Ureter (tissue), 1 donor: Measurements from ENCODE around the gene FBXW8. TPM values are rescaled to one million over a fixed set of nuclear protein-coding genes. Genes with fewer than 3 reads are reported as not detected.
"Not testable (repeated sequence)": the region's sequence is repeated elsewhere in the genome, so short reads cannot be mapped to it uniquely, and the experiment has no call there.

Experiments
- DNase-seq: peaks from one replicate; pipeline ENCODE4 v3.0.0-alpha.2; 2020; ENCODE audit warnings: low spot score
- total RNA-seq: library from RNA; stranded (reverse); gene quantifications from one replicate; pipeline ENCODE4 v1.2.4, GENCODE V29; 2023
- donor health status: DM: yes; HTN: yes; CAD: no.

Gene FBXW8
- total RNA-seq, 1 donor from 2014 or later: 32.0 TPM

DNA sequence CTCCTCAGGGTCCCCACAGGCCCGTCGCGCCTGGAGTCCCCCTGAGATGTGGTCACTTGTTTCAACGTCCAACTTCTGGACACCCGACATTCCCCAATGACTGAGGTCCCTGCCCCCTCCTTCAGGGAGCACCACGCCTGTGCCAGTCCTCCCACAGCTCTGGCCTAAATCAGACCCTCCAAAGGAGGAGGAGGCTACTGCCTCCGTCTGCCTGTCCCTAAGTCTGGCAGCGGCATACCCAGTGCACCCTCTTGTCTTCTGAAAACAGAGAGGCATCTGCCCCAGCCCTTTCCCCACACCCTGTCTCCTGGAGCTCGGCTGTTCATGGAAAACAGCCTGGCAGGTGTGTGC lies 142.3 kb downstream of the FBXW8 start:
- DNase-seq: no peak

DNA sequence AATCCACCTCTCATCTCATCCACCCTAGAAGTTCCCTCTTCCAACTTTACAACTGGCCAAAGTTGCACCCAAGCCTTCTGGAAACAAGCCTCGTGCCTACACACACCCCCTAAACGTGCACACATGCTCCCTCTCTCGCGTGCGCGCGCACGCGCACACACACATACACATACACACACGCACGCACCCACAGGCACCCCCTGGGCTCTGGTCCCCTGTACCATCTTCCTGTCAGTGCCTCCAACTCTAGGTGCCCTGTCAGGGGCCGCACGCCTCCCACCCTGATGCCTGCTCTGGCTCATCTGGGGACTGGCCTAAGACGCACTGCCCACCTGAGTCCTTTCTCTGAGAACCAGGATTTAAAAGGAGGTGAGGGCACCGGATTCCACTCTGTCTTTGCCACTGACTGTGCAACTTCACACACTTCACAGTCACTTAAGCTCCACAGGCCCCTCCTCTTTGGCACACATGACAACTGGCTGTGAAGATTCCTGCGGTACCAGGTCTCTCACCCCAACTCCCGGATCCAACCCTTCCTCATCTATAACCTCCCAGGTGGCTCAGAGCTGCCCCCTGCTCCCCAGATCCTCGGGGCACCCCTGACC lies 142.9 kb downstream of the FBXW8 start:
- DNase-seq: no peak

DNA sequence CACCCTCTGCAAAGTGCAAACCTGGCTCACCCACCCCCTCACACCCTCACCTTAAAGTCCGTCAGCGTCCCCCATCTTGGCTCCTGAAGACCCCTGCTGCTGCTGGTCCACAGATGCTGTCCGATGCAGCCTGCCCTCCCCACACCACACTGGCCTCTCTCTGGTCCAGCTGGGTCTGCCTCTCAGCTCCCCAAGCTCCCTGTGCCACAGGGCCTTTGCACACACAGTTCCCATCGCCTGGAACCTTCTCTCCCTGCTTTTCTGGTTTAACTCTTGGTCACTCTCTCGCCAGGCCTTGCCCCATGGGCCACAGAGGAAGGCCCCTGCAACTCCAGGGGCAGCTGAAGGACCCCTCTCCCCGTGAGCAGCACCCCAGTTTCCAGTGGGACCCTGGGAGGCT lies 143.5 kb downstream of the FBXW8 start:
- DNase-seq: no peak

DNA sequence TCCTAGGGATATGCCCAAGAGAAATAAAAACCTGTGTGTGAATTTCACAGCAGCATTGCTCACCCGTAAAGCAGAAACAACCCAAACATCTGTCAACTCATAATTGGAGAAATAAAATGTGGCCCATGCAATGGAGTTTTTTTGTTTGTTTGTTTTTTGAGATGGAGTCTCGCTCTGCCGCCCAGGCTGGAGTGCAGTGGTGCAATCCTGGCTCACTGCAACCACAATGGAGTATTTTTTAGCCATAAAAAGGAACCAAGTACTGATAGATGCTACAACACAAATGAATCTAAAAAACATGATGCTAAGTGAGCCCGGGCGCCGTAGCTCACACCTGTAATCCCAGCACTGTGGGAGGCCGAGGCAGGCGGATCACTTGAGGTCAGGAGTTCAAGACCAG lies 146.9 kb downstream of the FBXW8 start:
- not testable (repeated sequence) for DNase-seq

DNA sequence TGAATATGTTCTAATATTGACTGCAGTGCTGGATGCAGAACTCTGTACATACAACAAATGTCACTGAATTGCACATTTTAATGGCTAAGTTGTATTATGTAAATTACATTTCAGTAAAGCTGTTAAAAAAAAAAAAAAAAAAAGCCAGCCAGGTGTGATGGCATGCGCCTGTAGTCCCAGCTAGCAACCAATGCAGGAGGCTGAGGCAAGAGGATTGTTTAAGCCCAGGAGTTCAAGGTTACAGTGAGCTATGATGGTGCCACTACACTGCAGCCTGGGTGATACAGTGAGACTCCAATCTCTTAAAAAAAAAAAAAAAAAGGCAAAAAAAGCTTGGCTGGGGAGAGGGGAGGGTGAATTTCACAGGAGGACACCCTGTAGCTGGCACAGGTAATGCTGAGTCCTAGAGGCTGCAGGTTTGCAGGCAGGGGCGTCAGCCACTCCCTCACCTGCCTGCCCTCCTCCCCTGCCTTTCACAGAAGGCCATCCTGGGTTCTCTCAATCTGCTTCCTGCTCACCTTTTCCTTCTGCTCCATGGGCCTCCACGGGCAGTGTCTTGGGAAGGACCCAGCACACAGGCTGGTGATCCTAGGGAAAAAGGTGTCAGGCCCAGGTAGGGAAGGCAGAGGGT lies 147.8 kb downstream of the FBXW8 start:
- no peak for DNase-seq

DNA sequence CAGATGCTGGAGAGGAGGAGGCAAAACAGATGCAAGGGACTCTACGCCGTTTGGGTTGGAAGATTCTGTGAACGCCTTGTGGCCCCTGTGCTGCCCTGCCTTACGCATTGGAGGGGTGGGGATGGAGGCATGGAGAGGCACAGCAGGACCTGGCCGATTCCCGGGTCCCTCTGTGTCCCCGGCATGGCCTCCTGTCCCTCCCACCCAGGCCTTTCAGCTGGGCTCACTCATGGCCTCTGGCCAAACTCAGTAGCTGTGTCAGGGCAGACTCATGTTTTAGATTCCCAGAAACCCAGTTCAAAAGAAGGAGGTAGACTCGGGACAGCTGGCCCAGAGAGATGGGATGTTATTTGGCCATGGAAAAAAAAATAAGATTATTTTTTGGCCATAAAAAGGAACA lies 148.4 kb downstream of the FBXW8 start:
- no peak for DNase-seq

DNA sequence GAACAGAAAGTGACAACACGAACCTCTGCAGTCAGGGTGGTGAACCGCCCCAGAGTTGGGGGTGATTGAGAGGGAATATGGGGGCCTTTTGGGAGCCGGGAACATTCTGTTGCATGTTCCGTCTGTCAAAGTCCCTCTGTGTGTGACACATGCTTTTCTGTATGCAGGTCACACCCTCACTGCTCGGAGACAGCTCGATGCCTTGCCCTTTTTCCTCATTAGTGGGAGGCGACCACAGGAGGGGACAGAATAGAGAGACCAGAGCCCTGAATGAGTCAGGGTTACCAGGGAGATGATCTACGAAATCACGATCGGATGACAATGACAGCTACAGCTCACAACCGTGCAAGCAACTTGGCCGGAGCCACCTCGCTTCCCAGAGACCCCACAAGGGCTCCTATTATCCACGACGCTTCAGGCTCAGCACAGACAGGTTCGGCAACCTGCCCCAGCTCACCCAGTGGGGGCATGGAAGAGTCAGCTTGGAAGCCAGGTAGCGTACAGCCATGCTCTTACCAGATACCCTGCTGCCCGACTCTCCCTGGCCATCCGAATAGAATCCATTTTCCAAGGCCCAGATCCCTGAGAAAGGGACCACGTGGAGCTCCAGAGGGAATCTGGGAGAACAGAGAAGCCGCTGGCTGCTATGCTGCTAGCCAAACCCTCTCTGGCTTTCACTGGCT lies 149.6 kb downstream of the FBXW8 start:
- no peak for DNase-seq

DNA sequence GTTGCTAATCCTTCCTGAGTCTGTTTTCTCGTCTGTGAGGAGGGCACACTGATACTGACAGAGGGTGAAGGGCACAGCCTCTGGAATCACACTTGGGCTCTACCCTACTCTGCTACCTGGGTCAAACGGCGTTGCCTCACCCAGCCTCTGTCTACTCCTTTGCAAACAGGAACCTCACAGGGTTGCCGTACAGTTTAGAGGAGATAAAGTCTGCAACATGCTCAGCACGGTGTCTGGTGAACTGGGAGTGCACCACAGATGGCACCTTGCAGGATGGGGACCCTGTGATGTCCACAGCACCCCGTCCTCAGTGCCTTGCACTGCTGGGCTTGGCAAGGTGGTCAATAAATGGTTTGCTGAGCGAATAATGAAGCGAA lies 150.2 kb downstream of the FBXW8 start:
- DNase-seq: no peak

DNA sequence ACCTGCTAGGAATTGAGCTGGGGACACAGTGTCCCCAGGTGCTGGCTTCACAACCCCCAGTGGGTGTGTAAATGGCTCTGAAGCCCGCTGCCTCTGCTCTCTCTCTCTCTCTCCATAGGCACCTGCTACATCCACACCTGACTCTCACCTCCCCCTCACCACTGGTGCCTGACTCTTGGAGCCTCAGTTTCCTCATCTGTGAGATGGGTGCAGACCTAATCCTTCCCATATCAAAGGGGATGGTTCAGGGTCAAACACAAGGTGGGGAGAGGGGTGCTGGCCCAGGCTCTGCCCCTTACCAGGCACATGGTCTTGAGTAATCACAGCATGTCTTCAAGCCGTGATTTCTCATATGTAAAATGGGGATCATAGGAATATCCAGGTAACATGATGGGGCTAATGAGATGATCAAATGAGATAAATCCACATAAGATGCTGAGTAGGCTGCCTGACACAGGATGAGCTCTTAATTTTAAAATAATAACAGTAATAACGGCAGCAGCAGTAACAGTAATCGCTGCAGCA lies 150.9 kb downstream of the FBXW8 start:
- DNase-seq: no peak

DNA sequence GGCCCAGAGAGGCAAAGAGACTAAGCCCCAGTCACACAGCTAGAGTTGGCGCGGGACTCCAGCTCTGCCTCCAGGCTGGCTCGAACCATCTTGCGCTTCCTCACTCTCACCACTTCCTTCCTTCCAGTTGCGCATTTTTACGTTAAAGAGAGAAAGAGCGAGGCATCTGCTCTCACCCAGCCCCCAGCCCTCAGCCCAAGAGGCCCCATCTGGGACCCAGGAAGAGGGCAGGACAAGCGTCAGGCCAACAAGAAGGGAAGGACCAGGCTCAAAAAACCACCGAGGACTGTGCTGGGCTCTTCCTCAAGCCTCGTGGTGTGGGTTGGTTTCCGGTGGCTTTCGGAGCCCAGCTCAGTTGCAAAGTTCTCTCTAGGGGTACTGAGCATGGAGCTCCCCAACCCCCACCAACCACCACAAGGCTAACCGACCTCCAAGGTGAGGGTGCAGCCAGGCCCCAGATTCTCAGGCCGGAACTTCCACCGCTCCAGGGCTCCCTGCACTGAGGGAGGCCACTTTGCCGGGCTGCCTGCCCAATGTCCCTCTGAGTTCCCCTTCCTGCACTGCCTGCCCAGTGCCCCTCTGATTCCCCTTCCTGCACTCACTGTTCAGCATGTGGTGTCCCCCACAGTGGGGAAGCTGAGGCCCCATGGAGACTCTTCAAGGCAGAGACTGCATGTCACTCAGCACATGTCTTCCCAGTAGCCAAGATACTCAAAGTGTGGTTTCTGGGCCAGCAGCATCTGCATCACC lies 152.6 kb downstream of the FBXW8 start:
- DNase-seq: no peak

DNA sequence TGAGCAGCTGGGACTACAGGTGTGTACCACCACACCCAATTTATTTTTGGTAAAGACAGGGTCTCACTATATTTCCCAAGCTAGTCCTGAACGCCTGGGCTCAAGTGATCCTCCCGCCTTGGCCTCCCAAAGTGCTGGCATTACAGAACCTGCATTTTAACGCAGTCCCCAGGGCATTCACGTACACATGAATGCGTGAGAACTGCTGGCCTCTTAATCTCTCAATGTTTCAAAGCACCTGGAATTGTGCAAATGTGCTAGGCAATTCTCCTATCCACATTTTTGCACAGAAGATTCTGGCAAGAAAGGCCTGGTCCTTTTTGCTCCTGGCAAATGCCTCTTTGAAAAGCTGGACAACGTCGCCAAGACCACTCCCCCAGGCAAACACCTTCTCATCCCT lies 153.3 kb downstream of the FBXW8 start:
- no peak for DNase-seq

DNA sequence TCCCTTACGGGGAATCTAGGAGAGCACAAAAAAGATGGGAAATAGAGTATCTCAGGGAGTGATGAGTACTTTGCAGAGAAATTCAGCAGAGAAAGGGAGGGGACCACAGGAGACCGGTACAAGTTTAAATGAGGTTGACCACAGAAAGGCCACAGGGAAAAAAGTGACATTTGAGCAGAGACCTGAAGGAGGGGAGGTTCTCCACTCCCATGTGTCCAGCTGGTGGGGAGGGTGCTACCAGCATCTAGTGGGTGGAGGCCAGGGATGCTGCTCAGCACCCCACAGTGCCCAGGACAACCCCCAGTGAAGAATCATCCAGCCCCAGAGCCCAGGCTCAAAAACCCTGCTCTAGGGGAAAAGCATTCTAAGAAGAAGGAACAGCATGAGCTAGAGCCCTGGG lies 153.8 kb downstream of the FBXW8 start:
- DNase-seq: no peak

DNA sequence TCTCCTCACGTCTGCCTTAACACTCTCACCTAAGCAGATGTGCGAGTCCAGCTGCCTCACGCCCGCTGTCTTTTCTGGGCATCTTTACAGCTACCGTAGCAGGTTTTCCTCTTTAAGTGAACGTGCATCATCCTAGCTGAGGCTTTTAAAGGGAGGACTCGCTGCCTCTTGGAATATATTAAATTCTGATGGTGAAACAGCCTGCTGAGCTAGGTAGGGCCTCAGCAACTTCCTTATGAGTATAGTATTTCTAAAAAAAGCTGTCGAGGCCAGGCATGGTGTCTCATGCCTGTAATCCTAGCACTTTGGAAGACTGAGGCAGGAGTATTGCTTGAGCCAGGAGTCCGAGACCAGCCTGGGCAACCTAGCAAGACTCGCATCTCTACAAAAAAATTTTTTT lies 156.3 kb downstream of the FBXW8 start:
- DNase-seq: no peak

DNA sequence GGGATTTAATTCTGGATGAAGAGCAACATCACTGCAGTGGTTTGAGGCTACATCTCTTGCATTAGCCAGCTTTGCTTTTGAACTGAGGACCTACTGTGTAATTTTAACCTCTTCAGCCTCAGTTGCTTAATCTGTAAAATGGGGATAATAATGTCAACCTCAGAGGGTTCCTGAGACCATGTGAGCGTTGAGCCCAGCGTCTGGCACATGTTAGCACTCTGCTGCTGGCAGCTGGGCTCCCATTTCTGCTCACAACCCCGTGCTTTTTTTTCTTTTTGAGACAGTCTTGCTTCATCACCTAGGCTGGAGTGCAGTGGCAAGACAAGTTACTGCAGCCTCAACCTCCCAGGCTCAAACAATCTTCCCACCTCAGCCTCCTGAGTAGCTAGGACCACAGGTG lies 156.9 kb downstream of the FBXW8 start:
- DNase-seq: no peak

DNA sequence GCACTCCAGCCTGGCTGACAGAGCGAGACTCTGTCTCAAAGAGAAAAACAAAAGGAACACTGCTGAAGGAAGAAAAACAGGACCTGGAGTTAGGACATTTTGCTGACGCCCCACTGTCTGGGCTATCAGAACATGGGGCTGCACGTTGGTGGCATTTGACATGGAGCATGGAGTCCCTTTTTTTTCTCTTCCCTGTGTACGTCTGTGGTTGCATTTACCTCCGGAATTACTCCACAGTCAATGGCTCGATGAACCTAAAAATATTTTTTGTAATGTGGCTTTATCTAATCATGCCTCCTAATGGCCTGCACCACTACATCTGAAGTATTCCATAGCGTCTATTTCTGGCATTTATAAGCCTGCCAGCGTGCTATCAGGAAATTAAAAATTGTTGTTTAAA lies 157.7 kb downstream of the FBXW8 start:
- DNase-seq: no peak

DNA sequence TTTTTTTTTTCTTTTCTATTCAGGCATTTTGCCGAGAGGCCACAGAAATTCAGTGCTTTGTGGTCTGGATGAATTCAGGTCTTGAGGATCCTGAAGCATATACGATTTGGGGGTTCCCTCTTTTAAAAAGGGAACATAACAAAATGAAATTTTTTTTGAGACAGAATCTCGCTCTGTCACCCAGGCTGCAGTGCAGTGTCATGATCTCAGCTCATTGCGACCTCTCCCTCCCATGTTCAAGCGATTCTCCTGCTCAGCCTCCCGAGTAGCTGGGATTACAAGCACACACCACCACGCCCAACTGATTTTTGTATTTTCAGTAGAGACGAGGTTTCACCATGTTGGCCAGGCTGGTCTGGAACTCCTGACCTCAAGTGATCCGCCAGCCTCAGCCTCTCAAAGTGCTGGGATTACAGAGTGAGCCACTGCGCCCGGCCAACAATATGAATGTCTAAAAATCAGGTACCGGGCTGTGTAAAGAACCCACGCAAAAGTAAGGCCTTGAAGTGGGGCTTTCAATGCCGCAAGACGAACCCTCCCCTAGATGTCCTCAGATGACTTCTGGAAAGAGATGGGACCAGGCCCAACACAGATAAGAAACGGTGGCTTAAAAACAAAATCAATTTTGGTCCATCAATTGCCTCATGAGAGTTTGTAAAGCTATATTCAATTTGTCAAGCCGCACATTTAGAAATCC lies 158.5 kb downstream of the FBXW8 start:
- DNase-seq: no peak

DNA sequence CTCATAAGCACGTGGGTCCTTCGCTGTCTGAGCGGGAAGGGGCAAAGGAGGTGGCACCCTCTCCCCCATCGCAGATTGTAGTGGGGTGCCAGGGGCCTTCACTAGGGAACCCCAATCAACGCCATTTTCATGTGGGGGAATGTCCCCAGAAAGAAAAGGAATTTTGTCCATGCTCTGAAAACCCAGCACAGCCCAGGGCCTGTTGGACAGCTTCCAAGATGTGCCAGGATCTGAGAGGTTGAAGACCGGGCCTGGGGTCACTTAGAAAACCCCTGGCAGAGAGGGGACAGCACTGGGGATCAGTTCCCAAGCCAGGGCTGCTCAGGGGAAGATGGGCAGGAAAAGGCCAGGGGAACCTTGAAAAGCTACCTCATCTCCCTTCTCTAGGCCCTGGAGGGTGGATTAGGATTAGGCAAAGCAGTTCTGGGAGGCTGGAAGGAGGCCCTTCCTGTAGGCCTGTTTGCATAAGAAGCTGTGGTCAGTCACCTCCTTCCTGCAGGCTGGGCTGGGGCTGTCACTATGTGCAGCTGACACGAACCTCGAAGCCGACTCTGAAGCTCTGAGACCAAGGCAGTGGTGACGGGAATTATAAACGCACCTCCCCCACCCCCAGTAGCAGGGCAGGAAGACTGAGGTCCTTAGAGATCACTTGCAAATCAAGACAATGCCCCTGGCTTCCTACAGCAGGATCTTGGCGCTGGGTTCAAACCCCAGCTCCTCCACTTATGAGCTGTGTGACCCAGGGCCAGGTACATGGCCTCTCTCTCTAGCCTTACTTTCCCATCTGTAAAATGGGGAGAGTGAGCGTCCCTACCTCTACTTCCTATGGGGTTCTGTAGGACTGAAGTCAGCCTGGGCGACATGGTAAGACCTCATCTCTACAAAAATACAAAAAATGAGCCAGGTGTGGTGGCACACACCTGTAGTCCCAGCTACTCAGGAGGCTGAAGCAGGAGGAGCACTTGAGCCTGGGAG lies 159.5 kb downstream of the FBXW8 start:
- DNase-seq: no peak

DNA sequence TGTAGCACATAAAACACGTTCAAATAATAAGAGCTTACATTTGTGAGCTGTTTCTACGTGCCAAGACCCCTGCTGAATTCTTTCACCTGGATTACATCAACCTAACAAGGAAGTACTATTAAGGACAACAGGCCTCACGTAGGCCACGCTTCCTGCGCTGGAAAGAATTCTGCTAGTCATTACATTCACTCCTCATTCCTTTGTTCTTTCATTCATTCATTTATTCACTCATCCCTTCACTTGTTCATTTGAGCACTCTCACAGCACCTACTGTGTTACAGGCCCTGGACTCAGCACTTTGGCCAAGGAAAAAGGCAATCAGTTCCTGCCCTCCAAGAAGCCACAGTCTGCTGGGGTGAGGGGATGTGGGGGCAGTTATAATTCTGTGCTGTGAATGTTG lies 160.3 kb downstream of the FBXW8 start:
- no peak for DNase-seq

DNA sequence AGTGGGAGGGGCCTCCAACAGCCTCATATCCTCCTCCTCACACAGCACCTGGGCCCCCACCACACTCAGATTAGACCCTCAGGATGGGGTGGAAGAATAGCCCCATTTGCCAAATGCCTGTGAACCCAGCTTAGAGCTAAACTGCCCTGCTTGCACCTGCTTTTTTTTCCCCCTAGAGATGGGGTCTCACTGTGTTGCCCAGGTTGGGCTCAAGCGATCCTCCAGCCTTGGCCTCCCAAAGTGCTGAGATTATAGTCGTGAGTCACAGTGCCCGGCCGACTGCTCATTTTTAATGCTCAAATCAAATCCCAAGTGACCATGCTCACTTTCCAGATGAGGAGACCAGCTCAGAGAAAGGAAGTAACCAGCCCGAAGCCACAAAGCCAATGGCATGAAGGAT lies 161.4 kb downstream of the FBXW8 start:
- no peak for DNase-seq

DNA sequence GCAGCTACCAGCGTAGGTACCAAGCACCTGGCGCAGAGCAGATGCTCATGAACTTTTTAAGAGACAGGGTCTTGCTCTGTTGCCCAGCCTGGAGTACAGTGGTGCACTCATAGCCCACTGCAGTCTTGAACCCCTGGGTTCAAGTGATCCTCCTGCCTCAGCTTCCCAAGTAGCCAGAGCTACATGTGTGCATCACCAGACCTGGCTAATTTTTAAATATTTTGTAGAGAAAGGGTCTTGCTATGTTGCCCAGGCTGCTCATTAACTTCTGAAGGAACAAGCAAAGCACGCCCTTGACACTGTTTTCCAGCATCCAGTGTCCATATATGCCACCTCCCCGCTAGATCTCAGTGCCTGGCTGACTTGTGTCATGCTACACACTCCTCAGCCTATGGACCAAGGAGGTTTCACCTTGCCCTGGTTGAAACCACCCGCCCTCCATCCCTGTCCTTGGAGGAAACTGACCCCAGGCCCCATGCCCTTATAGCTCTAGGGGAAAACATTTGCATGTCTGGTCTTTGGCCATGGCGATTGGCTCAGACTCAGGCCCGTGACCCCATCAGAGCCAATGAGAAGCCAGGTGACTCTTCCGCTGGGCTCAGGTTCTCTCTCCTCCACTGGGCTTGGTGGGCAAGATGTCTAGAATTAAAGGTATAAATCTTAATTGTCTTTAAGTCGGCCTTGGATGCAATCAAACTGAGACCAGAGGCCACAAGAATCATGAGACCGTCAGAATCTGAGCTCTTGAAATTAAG lies 162.2 kb downstream of the FBXW8 start:
- no peak for DNase-seq
